ENCODE measurements around the gene ZFYVE16.
"Not testable (repeated sequence)": the region's sequence is repeated elsewhere in the genome, so short reads cannot be mapped to it uniquely, and the experiment has no call there.

ZFYVE16 gene

DNA sequence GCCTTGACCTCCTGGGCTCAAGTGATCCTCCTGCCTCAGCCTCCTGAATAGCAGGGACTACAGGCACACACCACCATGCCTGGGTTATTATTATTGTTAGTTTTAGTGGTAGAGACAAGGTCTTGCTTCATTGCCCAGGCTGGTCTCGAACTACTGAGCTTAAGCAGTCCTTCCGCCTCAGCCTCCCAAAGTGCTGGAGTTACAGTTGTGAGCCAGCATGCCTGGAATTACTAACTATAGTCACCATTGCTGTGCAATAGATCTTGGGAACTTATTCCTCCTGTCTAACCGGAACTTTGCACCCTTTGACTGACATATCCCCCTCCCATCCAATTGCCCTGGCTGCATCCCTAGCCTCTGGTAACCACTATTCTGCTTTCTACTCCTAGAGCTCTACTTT, 83.4 kb downstream of the ZFYVE16 start:
- no peak for DNase-seq

GRCh38 chr5:80492741-80493140, 84.9 kb downstream of the ZFYVE16 start:
- no peak for DNase-seq

DNA sequence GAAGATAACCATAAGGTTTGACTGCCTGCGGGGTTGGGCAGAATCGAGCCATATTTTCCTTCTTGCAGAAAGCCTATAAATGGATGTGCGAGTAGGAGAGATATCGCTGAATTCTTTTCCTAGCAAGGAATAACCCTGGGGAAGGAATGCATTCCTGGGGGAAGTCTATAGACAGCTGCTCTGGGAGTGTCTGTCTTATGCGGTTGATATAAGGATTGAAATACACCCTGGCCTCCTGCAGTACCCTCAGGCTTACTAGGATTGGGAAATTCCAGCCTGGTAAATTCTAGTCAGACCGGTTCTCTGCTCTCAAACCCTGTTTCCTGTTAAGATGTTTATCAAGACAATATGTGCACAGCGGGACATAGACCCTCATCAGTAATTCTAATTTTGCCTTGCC, 85.6 kb downstream of the ZFYVE16 start:
- DNase-seq, result not testable (repeated sequence)

DNA sequence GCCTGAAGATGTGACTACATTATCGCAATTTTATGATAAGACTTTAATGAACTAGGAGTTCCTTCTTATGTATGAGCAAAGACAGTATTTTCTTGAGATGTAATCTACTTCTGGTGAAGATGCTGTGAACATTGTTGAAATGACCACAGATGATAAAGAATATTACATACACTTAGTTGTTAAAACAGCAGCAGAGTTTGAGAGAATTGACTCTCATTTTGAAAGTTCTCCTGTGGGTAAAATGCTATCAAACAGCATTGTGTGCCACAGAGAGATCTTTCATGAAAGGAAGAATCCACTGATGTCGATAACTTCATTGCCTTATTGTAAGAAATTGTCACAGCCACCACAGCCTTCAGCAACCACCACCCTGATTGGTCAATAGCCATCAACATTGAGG, 88.0 kb downstream of the ZFYVE16 start:
- DNase-seq, result no peak

DNA sequence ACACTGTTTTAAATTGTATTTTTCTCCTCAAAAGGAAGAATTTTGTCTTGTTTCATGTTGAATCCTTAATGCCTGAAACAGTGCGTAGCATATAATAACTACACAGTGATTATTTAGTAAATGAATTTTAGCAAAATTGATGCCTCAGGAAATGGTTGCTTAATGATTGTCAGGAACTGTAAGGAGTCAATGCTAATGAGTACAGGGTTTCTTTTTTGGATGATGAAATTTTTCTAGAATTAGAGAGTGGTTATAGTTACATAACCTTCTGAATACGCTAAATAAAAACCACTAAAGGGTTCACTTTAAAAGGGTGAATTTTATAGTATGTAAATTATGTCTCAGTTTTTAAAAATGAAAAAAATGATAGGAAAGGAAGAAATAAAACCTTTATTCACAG, 94.9 kb downstream of the ZFYVE16 start:
- no peak for DNase-seq

DNA sequence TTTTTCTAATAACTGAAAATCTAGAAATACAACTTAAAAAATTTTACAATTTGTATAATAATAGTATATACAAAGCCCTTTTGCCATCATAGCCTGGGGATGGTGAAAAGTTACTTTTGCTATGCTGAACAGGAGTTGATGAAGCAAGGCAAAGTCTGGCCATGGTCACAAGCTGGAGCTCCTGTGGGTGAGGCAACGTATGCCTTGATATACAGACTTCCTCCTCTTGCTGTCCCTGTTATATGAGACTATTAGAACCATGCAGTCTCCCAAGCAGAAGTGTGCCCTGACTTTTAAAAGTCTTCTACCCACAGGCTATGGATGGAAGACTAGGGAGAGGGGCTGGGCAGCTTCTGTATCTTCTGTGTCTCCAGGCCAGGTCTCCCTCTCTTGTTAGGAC, 95.8 kb downstream of the ZFYVE16 start:
- DNase-seq, result no peak

DNA sequence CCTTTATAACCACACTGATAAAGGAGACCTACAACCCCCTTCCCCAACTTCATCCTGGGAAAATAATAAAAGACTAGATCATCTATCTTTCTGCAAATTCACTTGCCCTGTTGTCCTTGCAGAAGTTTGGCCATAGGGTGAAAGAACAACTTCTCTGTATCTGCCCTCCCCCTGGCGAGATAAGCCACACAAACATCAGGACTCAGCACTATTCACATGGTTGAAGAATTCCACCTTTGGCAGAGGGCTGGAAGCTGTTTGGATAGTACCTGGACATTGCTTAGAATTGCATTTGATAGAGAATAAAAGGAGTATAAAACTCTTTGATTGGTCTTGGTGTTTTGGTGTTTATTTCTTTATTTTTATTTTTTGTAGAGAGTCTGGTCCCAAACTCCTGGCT, 97.0 kb downstream of the ZFYVE16 start:
- DNase-seq, result no peak

DNA sequence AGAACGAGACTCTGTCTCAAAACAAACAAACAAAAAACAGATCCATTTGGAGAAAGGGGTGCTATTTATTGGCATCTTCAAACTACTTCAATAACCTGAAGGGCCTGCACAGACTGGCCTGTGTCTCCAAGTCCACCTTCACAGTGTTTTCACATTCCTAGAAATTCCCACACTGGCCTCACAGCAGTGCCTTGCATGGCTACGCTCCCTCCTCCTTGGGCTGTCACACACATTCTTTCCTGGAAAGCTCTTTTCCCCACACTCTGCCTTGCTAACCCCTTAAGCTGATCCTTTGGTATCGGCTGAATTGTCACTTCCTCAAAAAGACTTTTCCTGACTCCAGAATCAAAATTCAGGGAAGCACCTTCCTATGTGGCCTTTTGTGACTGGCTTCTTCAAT, 99.8 kb downstream of the ZFYVE16 start:
- DNase-seq, result no peak

DNA sequence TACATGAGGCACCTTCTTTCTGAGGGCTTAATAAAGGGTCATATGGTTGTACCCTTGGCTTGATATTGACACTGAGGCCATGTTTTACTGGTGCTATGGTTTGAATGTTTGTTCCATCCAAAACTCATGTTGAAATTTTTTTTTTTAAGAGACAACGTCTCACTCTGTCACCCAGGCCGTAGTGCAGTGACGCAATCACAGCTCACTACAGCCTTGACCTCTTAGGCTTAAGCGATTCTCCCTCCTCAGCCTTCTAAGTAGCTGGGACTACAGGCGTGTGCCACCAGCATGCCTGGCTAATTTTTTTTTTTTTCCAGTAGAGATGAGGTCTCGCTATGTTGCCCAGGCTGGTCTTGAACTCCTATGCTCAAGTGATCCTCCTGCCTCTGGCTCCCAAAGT, 101.0 kb downstream of the ZFYVE16 start:
- DNase-seq, result no peak

GRCh38 chr5:80509362-80509761, 101.5 kb downstream of the ZFYVE16 start:
- DNase-seq, result no peak

- no peak for DNase-seq
These were observed 109.0 kb downstream of the ZFYVE16 start for GRCh38 chr5:80516826-80517225.
